GM18508 (cell line): Measurements from ENCODE around the gene CPA5.

Experiments
- ATAC-seq: cut with Tn5 transposase; IDR thresholded peaks from one replicate; pipeline ENCODE4 v1.9.1; 2021; ENCODE audit warnings: moderate number of reproducible peaks; ENCODE audit not compliant: insufficient read depth, unreplicated experiment

Gene CPA5

GRCh38 chr7:130356876-130357611 is 12.4 kb downstream of the CPA5 start:
- ATAC-seq: no peak

- ATAC-seq: no peak
Measured at GRCh38 chr7:130358471-130358870, 13.9 kb downstream of the CPA5 start.

- ATAC-seq: no peak
Measured at GRCh38 chr7:130359276-130359857, 14.8 kb downstream of the CPA5 start.

GRCh38 chr7:130360518-130360917 is 15.9 kb downstream of the CPA5 start:
- ATAC-seq: no peak

GRCh38 chr7:130361681-130362080 is 17.1 kb downstream of the CPA5 start:
- no peak for ATAC-seq

- ATAC-seq: no peak
Measured at GRCh38 chr7:130362251-130362816, 17.7 kb downstream of the CPA5 start.

GRCh38 chr7:130363026-130363847 is 18.6 kb downstream of the CPA5 start:
- ATAC-seq: no peak

- no peak for ATAC-seq
Measured at GRCh38 chr7:130364451-130364850, 19.8 kb downstream of the CPA5 start.

GRCh38 chr7:130365088-130365487 is 20.5 kb downstream of the CPA5 start:
- no peak for ATAC-seq

- no peak for ATAC-seq
Measured at GRCh38 chr7:130365511-130366441, 21.2 kb downstream of the CPA5 start.

GRCh38 chr7:130366564-130366963 is 21.9 kb downstream of the CPA5 start:
- no peak for ATAC-seq

- no peak for ATAC-seq
Measured at GRCh38 chr7:130367088-130367755, 22.6 kb downstream of the CPA5 start.

GRCh38 chr7:130367836-130368746 is 23.5 kb downstream of the CPA5 start:
- no peak for ATAC-seq

- ATAC-seq: no peak
Measured at GRCh38 chr7:130369110-130369711, 24.6 kb downstream of the CPA5 start.

GRCh38 chr7:130369831-130370550 is 25.4 kb downstream of the CPA5 start:
- ATAC-seq: no peak

GRCh38 chr7:130371046-130371445 is 26.4 kb downstream of the CPA5 start:
- ATAC-seq: no peak

- ATAC-seq: no peak
Measured at GRCh38 chr7:130372402-130373165, 28.0 kb downstream of the CPA5 start.
